ENCODE results near the gene OR2Y1.
"Not testable (repeated sequence)": the region's sequence is repeated elsewhere in the genome, so short reads cannot be mapped to it uniquely, and the experiment has no call there.

OR2Y1 gene

DNA sequence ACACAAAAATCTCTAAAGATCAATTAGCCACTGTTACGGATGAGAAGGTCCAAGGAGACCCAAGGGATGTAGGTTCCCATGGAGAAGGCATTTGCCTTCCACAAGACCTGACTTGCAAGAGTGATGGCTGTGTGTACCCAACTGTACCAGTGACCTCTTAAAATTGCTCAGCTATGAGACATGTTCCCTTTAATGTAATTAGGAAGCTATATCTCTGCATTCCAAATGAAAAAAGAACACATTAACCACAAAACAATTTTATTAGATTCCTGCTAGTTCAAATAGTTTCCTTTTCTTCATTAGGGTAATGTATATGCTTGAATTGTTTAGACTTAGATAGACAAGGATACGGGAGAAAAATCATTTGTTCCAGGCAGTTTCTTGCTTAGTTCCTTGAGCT is 3.3 kb downstream of the OR2Y1 start:
- DNase-seq = peak; percentile 77

DNA sequence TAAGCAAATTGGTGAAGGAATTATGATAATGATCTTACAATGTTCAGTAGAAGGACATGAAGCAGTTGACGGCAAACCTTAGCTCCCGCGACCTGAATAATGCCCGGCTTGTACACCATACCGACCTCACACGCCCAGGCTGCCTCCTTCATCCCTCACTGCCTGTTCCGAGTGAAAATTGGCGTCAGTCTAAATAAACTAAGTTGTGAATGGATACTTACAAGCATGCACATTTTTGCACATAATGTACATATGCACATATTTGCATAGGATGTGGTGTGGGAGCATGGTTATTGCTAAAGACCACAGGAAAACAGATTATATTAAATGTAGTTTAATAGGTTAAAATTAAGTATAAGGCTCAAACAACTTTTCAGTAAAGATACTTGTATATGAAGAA is 14.9 kb downstream of the OR2Y1 start:
- no peak for DNase-seq

DNA sequence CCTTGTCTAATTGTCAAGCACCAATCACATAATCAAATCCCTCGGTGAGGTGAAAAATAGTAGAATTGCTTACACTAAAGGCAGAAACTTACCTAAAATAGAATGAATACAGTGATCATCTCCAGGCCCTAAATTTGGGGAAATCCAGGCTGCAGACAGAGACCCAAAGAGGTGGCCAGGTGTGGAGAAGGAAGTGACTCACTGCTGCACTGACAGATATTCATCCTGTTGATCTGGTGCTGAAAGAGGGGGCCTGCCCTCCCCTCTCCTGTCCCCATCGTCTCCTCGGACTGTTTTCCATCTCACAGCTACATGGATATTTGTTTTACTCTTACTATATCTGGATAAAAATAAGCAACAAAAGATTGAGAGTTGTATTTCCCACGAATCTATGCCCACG is 15.9 kb downstream of the OR2Y1 start:
- DNase-seq = no peak

DNA sequence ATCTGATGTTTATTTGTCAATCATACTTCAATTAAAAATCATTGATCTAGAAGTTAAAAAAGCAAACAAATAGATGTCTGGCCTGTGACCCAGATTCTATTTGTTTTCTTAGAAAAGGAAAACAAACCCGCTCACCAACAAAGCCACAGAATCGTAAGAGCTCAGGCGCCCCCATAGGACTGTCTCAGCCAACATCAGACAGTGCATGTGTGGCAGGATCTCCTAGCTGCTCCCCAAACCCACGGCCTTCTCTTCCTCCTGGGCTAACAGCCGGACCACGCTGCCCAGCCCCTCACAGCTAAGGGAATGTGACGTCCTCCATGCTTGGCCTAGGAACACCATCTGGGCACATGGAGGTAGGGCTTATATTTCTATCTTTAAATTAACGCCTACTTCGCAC is 19.4 kb downstream of the OR2Y1 start:
- no peak for DNase-seq

DNA sequence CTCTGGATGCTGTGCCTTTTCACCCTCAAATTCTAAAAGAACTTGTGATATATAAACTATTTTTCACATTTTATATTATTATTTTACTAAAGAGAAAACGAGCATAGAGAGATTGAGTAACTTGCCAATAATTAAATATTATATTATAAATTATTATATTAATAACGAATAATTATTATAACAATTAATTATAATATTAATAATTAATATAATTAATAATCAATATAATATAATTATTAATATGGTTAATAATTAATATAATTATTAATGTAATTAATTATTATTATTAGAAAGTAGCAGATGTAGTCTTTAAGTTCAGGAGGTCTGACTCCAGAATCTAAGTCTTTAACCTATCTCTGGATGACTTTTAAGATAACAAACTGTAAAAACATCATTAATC is 20.1 kb downstream of the OR2Y1 start:
- no peak for DNase-seq

DNA sequence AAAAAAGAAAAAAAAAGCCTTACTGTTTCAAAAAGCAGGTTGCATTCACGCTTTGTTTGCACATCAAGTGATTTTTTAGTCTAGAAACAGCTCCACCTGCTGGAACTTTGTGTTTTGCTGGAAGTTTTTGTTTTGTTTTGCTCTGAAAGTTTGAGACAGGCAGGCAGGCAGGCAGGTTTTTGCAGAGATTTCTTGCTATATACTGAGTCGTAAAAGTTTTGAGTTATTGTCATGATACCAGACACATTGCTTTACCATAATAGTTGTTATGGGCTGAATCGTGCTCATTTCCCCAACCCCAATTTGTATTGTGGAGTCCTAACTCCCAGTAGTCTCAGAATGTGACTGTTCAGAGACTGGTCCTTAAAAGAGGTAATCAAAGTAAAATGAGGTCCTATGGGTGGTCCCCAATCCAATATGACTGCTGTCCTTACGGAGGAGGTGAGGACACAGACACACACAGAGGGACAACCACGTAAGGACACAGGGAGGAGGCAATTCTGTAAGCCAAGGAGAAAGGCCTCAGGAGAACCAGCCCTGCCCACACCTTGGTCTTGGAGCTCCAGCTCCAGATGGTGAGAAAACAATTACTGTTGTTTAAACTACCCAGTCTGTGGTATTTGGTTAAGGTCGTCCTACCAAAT is 20.9 kb downstream of the OR2Y1 start:
- no peak for DNase-seq

DNA sequence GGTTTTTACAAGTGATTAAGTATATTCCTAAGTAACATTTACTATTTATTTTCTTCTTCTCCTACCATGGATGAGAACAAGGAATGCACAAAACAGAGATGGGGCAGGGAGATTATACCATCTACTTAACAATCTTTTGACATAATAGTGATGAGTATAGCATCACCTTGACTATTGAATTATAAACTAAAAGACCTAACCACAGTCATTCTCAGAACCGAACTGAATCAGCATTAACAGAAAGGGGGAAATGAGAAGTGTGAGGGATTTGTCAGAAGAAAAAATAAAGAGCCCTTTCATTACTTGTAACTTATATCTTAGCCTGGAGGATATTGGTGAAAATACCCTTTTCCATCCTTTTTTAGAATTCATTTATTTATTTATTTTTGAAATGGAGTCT is 21.9 kb downstream of the OR2Y1 start:
- DNase-seq = no peak

DNA sequence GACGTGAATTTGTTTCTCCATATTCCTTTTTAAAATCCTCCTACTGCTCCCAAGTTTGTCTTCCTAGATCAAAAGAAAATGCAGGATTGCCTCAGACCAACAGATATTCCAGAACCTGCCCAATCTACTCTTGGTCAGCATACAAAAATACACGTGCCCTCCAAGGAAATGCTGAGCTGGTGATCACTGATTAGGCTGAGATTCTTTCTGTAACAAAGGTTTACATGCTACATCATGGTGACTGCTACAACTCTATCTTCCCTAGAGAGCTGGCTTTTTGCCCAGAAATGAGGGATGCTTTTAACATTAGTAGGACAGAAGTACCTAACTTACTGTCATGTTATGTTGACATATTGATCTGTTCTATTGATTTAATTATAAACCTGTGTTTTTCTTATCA is 35.5 kb downstream of the OR2Y1 start:
- DNase-seq = no peak

DNA sequence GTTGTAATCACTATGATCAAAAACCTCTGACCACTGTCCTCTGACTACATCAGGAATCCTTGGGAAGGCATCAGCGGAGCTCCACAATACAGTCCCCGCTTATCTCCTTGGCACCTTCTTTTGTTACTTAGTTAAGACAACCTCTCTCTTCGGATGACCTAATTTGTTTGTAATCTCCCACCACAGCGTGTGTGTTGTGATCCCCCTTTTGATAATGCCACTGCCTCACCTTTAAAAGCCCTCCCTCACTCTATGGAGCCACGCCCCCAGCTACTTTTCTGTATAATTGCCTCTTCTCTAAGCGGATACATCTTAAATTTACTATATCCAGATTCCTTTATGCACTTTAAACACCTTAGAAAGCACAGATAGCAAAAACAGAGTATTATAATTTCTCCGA is 35.9 kb downstream of the OR2Y1 start:
- DNase-seq = no peak

DNA sequence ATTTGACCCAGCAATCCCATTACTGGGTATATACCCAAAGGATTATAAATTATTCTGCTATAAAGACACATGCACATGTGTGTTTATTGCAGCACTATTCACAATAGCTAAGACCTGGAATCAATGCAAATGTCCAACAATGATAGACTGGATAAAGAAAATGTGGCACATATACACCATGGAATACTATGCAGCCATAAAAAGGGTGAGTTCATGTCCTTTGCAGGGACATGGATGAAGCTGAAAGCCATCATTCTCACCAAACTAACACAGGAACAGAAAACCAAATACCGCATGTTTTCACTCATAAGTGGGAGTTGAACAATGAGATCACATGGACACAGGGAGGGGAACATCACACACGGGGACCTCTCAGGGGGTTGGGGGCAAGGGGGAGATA is 36.5 kb downstream of the OR2Y1 start:
- DNase-seq = not testable (repeated sequence)

DNA sequence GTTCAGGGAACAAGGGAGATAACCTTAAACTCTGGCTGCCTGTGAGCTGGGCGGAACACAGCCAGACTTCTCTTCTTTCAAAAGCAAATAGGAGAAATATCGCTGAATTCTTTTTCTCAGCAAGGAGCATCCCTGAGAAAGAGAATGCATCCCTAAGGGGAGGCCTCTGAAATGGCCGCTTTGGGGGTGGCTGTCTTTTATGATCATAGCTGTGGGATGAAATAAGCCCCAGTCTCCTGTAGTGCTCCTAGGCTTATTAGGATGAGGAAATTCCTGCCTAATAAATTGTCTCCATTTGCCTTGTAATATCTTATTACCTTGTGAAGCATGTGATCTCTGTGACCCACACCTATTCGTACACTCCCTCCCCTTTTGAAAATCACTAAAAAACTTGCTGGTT is 39.4 kb downstream of the OR2Y1 start:
- DNase-seq = not testable (repeated sequence)

DNA sequence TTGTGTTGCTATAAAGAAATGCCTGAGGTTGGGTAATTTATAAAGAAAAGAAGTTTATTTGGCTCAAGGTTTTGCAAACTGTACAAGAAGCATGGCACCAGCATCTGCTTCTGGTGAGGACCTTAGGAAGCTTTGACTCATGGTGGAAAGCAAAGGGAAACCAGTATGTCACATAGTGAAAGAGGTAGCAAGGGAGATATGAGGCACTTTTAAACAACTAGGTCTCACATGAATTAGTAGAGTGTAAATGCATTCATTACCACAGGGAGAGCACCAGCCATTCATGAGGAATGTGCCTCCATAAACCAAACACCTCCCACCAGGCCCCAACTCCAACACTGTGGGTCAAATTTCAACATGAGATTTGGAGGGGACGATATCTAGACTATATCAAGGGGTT is 40.8 kb downstream of the OR2Y1 start:
- DNase-seq = no peak

DNA sequence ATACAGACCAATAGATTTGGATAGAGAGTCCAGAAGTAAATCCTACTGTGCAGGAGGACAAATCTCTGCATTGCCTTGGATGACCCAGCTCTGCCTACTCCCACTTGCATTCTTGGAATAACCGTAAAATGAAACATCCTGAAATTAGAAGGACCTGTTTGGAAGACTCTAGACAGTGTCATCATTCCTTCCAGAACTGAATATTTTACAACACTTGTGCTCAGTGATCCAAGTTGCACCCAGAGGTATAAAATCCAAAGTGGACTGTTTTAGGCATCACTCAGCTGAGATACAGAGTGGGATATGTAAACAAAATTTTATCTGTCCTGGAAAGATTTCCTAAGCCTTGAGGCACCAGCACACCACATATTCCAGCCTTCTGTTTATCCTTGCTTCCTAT is 43.7 kb downstream of the OR2Y1 start:
- DNase-seq = no peak

DNA sequence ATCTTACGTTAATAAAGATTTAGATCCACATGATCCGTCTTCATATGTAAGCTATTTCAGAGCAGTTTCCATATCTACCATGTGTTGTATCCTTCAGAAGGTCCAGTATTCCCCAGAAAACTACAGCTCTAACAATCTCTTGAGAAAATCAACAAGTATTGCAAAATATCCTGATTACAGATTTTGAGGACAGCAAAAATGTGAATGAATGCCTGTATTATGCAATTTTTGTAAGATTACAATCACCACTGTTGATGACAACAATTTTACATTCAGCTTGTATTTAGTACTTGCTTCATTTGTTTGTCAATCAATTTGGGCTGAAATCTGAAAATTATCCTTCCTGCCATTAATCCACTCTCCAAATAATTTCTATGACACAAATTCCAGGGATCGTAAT is 47.4 kb downstream of the OR2Y1 start:
- no peak for DNase-seq

DNA sequence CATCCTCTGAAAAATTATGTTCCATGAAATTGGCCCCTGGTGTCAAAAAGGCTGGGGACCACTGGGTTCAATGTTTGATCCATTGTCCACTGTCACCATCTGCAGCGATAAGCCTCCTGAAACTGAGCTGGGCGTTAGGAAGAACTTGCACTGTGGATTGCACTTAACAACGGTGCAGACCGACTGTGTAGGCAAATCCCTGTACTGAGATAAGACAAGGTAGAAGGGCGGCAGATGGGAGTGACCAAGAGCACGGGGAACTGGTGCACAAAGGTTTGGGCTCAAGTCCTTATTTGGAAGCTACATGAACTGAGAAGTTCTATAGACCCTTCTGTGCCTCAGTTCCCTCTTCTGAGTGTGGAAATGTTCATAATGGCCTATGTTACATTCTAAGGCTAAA is 48.8 kb downstream of the OR2Y1 start:
- DNase-seq = no peak

DNA sequence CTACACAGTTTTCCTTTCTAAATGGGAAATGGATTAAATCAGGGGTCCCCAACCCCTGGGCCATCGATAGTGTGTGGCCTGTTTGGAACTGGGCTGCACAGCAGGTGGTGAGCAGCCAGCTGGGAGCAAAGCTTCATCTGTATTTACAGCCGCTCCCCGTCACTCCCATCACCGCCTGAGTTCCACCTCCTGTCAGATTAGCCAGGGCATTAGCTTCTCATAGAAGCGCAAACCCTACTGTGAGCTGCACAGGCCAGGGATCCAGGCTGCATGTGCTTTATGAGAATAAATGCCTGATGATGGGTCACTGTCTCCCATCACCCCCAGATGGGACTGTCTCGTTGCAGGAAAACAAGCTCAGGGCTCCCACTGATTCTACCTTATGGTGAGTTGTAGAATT is 49.3 kb downstream of the OR2Y1 start:
- DNase-seq = no peak

DNA sequence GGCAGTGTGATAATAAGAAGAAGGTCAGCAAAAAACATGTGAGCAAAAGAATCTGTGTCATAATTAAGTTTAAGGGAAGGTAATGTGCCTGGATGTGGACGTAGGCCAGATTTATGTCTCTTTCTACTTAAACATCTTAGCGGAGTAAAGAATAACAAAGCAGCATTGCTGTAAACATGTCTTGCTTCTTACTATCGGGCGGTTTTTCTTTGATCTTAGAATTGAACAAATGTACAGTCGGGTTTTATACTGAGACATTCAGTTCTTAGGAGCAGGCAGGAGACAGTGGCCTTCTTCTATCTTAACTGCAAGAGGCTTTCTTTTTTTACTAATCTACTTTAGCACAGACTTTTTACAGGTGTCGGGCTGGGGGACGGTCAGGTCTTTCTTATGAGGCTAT is 50.1 kb downstream of the OR2Y1 start:
- DNase-seq = no peak

Measured in DMS79 (cell line).